Right atrium auricular region (tissue), 2 donors: ENCODE measurements around the gene CHKB. TPM values are rescaled to one million over a fixed set of nuclear protein-coding genes. Genes with fewer than 3 reads are reported as not detected.

ENCODE experiments used
- DNase-seq: peaks from one replicate; pipeline ENCODE4 v3.0.0-alpha.2; 2019; ENCODE audit warnings: low spot score
- H3K27ac ChIP-seq, 2 donors: fragments of 200-600 bp; sonication (generic); 1 replicate in 1 of 2; 2 replicates in 1 of 2; pipeline ENCODE4 v1.5.1; 2016 to 2019
- H3K27me3 ChIP-seq, 2 donors: fragments of 200-600 bp; sonication (generic); one replicate each; pipeline versions ENCODE4 v1.5.1 to v1.6.0; 2017 to 2019
- H3K36me3 ChIP-seq: fragments of 200-600 bp; sonication (generic); one replicate; pipeline ENCODE4 v1.5.1; 2016
- H3K4me1 ChIP-seq, 2 donors: fragments of 200-600 bp; sonication (generic); one replicate each; pipeline versions ENCODE4 v1.5.1 to v1.6.0; 2017 to 2019
- H3K4me3 ChIP-seq, 2 donors: fragments of 200-600 bp; sonication (generic); 1 replicate in 1 of 2; 2 replicates in 1 of 2; pipeline ENCODE4 v1.5.1; 2017 to 2019; ENCODE audit warnings: mild to moderate bottlenecking in 1 of 2, moderate library complexity in 1 of 2
- H3K9me3 ChIP-seq, 2 donors: fragments of 200-600 bp; sonication (generic); one replicate each; pipeline ENCODE4 v1.5.1; 2019
- total RNA-seq, 2 donors: library from RNA; depleted of rRNA; stranded (reverse); fragments of >200 nt; gene quantifications; one replicate each; pipeline ENCODE4 v1.1.0, GENCODE V29; 2016
- TF ChIP-seq, protein P1 (sequence below), 2 donors: fragments of 200-600 bp; sonication (generic); IDR thresholded peaks; one replicate each; pipeline ENCODE4 v1.5.1; 2019; ENCODE audit warnings: antibody characterized with exemption in 2 of 2

CHKB gene
- total RNA-seq, 2 donors from 2014 or later: 25.1 to 29.5 TPM

DNA sequence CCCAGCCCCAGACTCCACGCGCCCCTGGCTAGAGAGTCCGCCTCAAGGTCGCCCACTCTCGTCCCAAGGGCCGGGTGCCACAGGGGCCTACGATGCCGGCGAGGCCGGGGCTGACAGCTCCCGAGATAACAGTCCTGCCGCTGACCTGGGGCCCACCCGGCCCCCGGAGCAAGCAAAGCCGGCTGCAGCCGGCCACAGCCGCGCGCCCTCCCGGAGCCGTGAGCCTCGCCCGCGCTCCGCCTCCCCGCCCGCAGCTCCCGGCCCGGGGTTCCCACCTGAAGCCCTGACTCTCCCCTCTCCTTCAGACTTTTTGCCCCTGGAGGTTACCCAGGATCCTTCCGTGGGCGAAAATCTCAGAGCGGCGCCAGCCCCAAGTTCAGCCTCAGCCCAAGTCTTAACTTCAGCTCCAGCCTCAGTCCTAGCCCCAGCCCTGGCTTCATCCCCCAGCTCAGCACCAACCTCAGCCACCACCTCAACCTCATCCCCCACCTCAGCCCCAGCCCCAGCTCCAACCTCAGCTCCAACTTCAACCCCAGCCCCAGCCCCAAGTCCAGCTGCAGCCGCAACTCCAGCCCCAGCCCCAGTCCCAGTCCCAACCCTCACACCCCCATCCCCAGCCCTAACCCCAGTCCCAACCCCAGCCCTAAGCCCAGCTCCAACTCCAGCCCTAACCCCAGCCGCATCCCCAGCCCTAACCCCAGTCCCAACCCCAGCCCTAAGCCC lies 35.2 kb downstream of the CHKB start:
- TF ChIP-seq, protein P1, sequence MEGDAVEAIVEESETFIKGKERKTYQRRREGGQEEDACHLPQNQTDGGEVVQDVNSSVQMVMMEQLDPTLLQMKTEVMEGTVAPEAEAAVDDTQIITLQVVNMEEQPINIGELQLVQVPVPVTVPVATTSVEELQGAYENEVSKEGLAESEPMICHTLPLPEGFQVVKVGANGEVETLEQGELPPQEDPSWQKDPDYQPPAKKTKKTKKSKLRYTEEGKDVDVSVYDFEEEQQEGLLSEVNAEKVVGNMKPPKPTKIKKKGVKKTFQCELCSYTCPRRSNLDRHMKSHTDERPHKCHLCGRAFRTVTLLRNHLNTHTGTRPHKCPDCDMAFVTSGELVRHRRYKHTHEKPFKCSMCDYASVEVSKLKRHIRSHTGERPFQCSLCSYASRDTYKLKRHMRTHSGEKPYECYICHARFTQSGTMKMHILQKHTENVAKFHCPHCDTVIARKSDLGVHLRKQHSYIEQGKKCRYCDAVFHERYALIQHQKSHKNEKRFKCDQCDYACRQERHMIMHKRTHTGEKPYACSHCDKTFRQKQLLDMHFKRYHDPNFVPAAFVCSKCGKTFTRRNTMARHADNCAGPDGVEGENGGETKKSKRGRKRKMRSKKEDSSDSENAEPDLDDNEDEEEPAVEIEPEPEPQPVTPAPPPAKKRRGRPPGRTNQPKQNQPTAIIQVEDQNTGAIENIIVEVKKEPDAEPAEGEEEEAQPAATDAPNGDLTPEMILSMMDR (IDR thresholded peaks at IDR 0.05): no peak
- DNase-seq: no peak
- Histone ChIP-seq H3K27ac (no peak overlapping the region), H3K4me3 (no peak overlapping the region), H3K9me3 (no peaks in the 10 kb centered on the region), H3K36me3 (no peaks in the 10 kb centered on the region), H3K27me3 (peaks cover 8 to 19% of the 10 kb centered on the region in 2 donors), H3K4me1 (peaks cover 0 to 25% of the 10 kb centered on the region in 2 donors)

GRCh38 chr22:50546326-50547262 lies 36.1 kb downstream of the CHKB start:
- H3K9me3 ChIP-seq: no peaks in the 10 kb centered on the region
- DNase-seq: no peak
- H3K27me3 ChIP-seq: peaks cover 8 to 19% of the 10 kb centered on the region in 2 donors
- H3K4me1 ChIP-seq: peaks cover 0 to 25% of the 10 kb centered on the region in 2 donors
- H3K36me3 ChIP-seq: no peaks in the 10 kb centered on the region
- TF ChIP-seq, protein P1 (IDR thresholded peaks at IDR 0.05): no peak
- no peak overlapping the region for H3K27ac ChIP-seq
- no peak overlapping the region for H3K4me3 ChIP-seq

GRCh38 chr22:50545522-50546325 lies 36.9 kb downstream of the CHKB start, which contains the start of gene KLHDC7B:
Gene KLHDC7B (plus strand): TSS chr22:50545899. CDS start chr22:50546244, 345 bp downstream.
- Histone ChIP-seq H3K27ac (no peak within 1 kb of the TSS), H3K9me3 (no peaks in the 10 kb centered on the region), H3K27me3 (peaks cover 8 to 19% of the 10 kb centered on the region in 2 donors), H3K4me1 (peaks cover 0 to 25% of the 10 kb centered on the region in 2 donors), H3K36me3 (no peaks in the 10 kb centered on the region), H3K4me3 (no peak within 1 kb of the TSS)
- TF ChIP-seq, protein P1 (IDR thresholded peaks at IDR 0.05): no peak
- DNase-seq: no peak

- no peaks in the 10 kb centered on the region for H3K9me3 ChIP-seq
- peaks cover 8 to 19% of the 10 kb centered on the region in 2 donors for H3K27me3 ChIP-seq
- DNase-seq: no peak
- H3K4me1 ChIP-seq: peaks cover 0 to 27% of the 10 kb centered on the region in 2 donors
- H3K27ac ChIP-seq: no peak overlapping the region
- no peaks in the 10 kb centered on the region for H3K36me3 ChIP-seq
- TF ChIP-seq, protein P1 (IDR thresholded peaks at IDR 0.05): no peak
- no peak overlapping the region for H3K4me3 ChIP-seq
These were observed 37.8 kb downstream of the CHKB start for GRCh38 chr22:50544746-50545253.
